ENCODE results near the gene CTDNEP1. TPM values are rescaled to one million over a fixed set of nuclear protein-coding genes. Genes with fewer than 3 reads are reported as not detected.

The CTDNEP1 gene
- total RNA-seq, 1 donor from 2014 or later: 25.2 TPM

- DNase-seq: no peak
Measured at GRCh38 chr17:7279448-7279847, 27.9 kb upstream of the CTDNEP1 start.

GRCh38 chr17:7266784-7267183, 15.2 kb upstream of the CTDNEP1 start:
- DNase-seq: no peak

- no peak for DNase-seq
Measured at GRCh38 chr17:7263801-7264078, 12.2 kb upstream of the CTDNEP1 start.

DNA sequence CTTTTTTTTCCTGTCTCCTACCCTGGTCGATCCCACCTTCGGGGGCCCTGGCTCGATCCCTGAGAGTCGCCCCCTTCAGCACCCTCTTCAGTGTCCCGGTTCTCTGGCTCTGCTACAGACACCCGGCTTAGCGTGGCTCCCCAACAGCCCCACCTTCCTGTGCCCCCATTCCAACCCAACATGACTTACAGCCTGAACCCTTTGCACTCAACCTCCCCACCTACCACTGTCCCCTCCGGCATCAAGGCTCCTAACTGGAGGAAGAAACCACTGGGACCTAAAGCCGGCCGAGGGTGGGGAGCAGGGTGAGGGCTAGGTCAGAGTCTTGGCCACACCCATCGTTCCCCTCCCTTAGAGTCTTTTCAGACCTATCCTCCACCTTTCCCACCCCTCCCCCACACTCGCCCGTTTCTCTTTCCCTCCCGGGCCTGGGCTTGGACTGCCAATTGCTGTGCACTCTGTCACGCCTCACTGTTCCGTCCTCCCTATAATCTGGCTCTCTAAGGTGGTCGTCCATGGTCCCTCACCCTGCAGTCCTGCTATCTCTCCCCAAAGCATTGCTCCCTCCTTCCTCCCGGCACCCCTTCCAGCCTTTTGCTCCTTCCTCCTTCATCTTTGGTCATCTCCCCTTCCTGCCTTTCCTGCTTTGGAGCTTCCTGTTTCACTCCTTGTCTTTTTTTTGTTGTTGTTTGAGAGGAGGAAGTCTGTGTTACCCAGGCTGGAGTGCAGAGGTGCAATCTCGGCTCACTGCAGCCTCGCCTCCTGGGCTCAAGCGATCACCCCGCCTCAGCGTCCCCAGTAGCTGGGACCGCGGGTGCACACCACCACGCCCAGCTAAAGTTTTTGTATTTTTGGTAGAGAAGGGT, 11.6 kb upstream of the CTDNEP1 start:
- no peak for DNase-seq

- no peak for DNase-seq
Measured at GRCh38 chr17:7262192-7262934, 10.8 kb upstream of the CTDNEP1 start, which contains the start of gene CLDN7. CLDN7 (minus strand) TSS chr17:7262478; CDS start chr17:7262043, 435 bp downstream.

DNA sequence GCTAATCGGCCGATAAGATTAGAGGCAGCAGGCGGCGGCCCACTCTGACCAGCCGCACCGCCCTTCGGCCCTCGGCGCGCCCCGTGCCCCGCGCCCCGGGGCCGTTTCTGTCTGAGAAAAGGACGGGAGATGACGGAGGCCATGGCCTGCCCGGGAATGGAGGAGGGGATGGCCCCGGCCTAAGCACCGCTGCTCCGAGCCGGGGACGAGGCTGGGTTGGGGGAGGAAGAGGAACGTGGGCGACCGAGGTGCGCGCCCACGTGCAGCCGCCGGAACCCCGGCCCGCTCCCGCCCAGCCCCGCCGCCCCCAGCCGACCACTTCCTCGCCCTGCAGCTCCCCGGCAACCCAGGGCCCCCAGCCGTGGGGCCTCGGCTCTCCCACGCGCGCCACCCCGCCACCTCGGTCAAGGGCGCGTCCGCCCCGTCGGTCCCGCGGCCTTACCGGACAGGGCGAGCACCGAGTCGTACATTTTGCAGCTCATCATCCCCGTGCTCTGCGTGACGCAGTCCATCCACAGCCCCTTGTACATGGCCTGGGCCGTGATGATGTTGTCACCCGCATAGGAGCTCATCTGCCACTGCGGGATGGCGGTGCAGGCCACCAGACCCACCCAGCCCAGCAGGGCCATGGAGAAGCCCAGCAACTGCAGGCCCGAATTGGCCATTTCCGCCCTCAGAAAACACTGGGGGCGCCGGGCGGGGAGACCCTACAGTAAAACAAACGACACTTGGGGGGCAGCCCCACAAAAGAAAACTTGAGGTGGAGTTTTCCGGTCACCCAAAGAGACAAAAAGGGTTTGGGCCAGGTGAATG, 10.1 kb upstream of the CTDNEP1 start:
- no peak for DNase-seq

DNA sequence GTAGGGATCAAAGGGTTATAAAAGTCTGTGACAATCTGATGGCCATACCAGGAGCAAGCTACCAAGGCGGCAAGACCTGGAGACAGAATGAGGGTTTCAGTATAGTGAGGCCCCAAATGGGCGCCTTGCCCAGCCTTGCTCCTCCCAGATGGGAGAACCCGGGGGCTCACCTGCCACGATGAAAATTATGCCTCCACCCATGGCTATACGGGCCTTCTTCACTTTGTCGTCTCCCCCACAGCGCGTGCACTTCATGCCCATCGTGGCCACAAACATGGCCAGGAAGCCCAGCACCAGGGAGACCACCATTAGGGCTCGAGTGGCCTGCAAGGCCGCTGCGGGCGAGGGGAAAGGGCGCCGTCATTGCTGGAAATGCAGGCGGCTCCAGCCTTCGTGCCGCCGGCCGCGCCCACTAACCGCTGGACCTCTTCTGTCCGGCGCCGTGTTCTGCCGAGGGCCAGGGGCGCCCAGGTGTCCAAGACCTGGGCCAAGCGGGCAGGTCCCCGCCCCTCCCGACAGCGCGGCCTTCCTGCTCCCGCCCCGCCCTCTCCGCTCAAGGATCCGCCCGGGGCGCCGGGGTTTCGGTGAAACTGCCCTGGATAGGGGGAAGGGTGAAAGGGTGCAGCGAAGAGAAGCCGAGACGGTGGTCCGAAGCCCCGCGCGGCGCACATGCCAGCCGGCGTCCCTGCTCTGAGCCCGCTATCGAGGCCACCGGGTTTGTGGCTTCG, 9.3 kb upstream of the CTDNEP1 start:
- no peak for DNase-seq

DNA sequence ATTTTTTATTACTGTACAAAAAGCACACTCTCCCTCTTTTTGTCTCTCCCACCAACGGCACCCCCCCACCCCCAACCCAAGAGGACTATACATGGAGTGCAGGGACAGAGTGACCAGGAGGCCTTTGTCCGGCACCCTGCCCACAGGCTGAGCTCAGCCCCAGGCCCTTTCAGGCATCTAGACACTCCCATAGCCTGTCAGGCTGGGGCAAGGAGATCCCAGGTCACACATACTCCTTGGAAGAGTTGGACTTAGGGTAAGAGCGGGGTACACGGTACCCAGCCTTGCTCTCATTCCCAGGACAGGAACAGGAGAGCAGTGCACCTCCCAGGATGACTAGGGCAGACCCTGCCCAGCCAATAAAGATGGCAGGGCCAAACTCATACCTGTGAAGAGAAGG, 8.6 kb upstream of the CTDNEP1 start:
- no peak for DNase-seq

DNA sequence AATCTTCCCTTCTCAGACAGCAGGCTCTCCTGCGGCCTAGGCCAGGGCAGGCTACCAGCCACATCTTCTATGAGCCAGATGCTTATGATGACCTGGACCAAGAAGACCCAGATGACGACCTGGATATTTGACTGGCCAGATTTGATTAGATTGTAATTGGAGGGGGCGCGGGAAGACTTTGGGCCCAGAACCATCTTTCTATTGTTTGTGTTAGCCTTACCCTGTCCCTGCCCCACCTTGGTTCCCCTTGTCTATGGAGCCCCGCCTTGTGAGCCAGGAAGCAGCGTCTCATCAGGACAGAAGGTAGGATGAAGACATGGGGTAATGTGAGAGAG, 8.0 kb upstream of the CTDNEP1 start:
- DNase-seq: no peak

DNA sequence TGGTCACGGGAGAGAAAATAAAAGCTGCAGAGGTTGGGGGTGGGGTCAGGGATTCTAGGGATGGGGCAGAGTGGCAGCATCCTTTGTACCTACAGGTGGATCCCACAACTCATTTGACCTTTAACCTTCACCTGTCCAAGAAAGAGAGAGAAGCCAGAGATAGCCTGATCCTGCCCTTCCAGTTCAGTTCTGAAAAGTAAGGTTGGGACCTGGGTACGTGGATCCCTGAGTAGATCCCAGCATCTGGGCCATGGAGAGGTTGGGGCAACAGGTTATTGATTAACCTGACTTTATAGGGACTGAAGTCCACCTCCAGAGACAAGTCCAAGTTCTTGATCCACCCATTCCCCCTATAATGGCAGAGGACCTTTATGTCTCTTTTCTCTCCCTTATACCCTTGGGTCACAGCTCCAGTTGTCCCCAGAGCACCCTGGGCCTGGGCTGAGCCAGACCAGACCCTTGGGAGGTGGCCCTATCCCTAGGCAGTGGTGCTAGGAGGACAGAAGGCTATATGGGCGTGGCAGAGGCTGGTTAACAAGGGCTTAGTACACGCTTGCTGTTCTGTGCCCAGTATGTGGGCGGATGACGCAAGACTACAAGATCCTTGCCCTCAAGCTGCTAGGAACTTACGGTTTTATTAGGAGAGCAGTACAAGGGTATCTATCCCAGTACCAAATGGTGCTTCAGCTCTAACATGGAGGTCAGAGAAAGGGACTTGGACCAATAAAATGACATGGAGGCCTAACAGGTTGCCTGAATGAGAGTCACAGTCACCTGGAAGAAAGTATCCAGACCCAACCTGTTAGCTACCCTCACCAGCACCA, 7.4 kb upstream of the CTDNEP1 start:
- DNase-seq: no peak

- DNase-seq: no peak
Measured at GRCh38 chr17:7256766-7257456, 5.4 kb upstream of the CTDNEP1 start.

DNA sequence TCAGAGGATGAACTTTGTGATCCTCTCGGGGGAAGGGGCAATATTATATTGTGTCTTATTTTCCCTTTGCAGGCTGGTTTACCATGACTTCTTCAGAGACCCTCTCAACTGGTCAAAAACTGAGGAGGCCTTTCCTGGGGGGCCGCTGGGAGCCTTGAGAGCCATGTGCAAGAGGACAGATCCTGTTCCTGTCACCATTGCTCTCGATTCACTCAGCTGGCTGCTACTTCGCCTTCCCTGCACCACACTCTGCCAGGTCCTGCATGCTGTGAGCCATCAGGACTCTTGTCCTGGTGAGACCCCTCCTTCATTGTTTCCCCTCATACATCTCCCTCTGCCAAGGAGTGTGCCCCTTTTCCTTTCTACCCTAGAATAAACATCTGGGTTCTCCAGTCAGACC, 3.0 kb upstream of the CTDNEP1 start:
- no peak for DNase-seq

DNA sequence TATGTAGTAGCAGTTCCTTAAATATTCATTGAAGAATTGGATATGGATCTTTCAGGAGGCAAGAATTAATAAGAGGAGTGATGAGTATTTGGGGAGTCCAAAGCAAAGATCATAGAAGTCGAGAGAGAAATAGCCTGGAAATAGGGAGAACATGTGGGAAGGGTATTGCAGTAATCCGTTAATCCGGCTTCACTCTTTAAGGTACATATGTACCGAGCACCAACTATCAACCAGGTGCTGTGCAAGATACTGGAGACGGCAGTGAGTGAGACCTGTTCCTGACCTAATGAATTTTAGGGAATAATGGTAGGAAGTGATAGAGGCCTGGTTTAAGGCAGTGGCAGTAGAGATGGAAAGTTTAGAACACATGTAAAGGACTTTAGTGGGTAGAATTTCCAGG, 1.5 kb upstream of the CTDNEP1 start:
- no peak for DNase-seq

- peak; percentile 97 for DNase-seq
Measured at GRCh38 chr17:7252176-7253043, 876 bp upstream of the CTDNEP1 start, which contains the start of gene ELP5. ELP5 (plus strand) TSS chr17:7252215; CDS start chr17:7252551, 336 bp downstream.

- peak; percentile 60 for DNase-seq
Measured at GRCh38 chr17:7250695-7251627, 573 bp downstream of the CTDNEP1 start.

GRCh38 chr17:7249830-7250229, 1.7 kb downstream of the CTDNEP1 start:
- no peak for DNase-seq

DNA sequence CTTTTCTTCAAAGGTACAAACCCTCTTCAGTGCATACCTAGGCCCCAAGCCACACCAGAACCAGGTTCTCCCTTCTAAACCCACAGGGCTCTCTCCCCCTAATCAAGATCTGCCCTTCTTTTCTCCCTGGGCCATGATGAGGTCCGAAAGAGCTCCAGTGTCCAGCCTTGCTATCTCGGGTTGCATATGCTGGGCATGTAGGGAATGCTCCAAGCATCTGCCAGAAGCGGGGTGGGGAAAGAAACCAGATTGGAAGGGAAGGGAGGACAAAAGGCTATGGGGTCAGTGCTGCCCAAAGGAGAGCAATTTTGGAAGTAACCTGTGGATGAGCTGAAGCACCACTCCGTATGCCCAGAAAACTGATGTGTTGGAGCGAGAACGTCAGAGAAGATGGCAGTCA, 2.3 kb downstream of the CTDNEP1 start:
- no peak for DNase-seq

GRCh38 chr17:7248796-7249195, 2.7 kb downstream of the CTDNEP1 start:
- DNase-seq: no peak

DNA sequence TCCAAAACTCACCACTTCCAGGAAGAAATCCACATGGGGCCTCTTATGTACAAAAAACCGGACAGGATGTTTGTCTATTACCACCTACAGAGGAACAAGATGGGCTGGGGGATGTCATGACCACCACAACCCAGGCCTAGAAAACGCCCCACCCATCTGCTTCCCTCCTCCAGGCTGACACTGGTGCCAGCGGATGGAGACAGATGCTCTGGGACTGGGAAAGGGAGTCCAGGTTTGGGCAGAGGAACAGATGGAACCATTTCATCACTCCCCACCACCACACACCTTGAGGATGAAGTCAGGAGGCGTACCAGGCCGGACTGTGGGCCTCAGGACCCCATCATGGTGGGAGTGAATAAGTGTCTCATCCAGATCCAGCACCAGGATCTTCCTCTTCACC, 4.8 kb downstream of the CTDNEP1 start:
- DNase-seq: no peak

Measured in dermis blood vessel endothelial cell (primary cell).